HCT116 (cell line): ENCODE data around the gene ZNF431.

ENCODE experiments used
- CTCF ChIP-seq, 3 experiments: fragments of 200-600 bp in 1 of 3; sonication (generic) in 1 of 3; IDR thresholded peaks in 2 of 3; conservative IDR thresholded peaks in 1 of 3; 2 replicates each; pipeline ENCODE4 v1.5.1; 2012 to 2017; ENCODE audit warnings: low read depth in 2 of 3, low read length in 2 of 3, antibody characterized with exemption in 1 of 3, borderline replicate concordance in 1 of 3, control low read depth in 1 of 3, mild to moderate bottlenecking in 1 of 3, mixed read lengths in 1 of 3, mixed run types in 1 of 3, moderate library complexity in 1 of 3; ENCODE audit not compliant: insufficient read depth in 1 of 3
- JUND ChIP-seq: IDR thresholded peaks from 2 replicates; pipeline ENCODE4 v1.6.1; 2012
- POLR2A ChIP-seq: IDR thresholded peaks from 2 replicates; pipeline ENCODE4 v1.7.0; 2011; ENCODE audit warnings: borderline replicate concordance; ENCODE audit not compliant: insufficient read depth, insufficient read length; ENCODE audit errors: extremely low read depth
- YY1 ChIP-seq: IDR thresholded peaks from 2 replicates; pipeline ENCODE4 v1.6.1; 2011; ENCODE audit warnings: low read length, low read depth, moderate library complexity, mild to moderate bottlenecking; ENCODE audit not compliant: insufficient replicate concordance; ENCODE audit errors: extremely low read depth

GRCh38 chr19:21128901-21129698, 12.7 kb upstream of the ZNF431 start:
- no peak for TF ChIP-seq CTCF (IDR thresholded peaks at IDR 0.05 in 2 of 3, conservative IDR thresholded peaks at IDR 0.05 in 1 of 3; ENCODE audit: borderline replicate concordance in 1 of 3, insufficient read depth in 1 of 3, low read depth in 2 of 3, low read length in 2 of 3)
- no peak for TF ChIP-seq JUND
- TF ChIP-seq YY1: no peak
- TF ChIP-seq POLR2A: no peak
